C4-2B (cell line): Measurements from ENCODE around the gene BTBD9.
"Not testable (repeated sequence)": the region's sequence is repeated elsewhere in the genome, so short reads cannot be mapped to it uniquely, and the experiment has no call there.

Experiments
- H3K27ac ChIP-seq: fragments of 450-650 bp; 2 replicates; pipeline ENCODE4 v1.5.1; 2017
- CTCF ChIP-seq: fragments of 450-650 bp; conservative IDR thresholded peaks from 2 replicates; pipeline ENCODE4 v1.5.1; 2017; ENCODE audit warnings: mild to moderate bottlenecking
- ZFX ChIP-seq: fragments of 450-650 bp; IDR thresholded peaks from 2 replicates; pipeline ENCODE4 v1.6.1; 2017

The BTBD9 gene

GRCh38 chr6:38429546-38429945, 210.2 kb downstream of the BTBD9 start:
- TF ChIP-seq CTCF (no peak), ZFX (no peak)
- no peak overlapping the region for H3K27ac ChIP-seq

GRCh38 chr6:38427492-38428210, 212.1 kb downstream of the BTBD9 start:
- no peak for TF ChIP-seq ZFX
- H3K27ac ChIP-seq: no peak overlapping the region

GRCh38 chr6:38425788-38426488, 213.8 kb downstream of the BTBD9 start:
- H3K27ac ChIP-seq: not testable (repeated sequence)

GRCh38 chr6:38423746-38424145, 216.0 kb downstream of the BTBD9 start:
- no peak for TF ChIP-seq CTCF
- no peak for TF ChIP-seq ZFX
- H3K27ac ChIP-seq: no peak overlapping the region

GRCh38 chr6:38420207-38420606, 219.5 kb downstream of the BTBD9 start:
- no peak overlapping the region for H3K27ac ChIP-seq
- TF ChIP-seq ZFX: no peak
- no peak for TF ChIP-seq CTCF

GRCh38 chr6:38417521-38417920, 222.2 kb downstream of the BTBD9 start:
- no peak for TF ChIP-seq ZFX
- no peak for TF ChIP-seq CTCF

GRCh38 chr6:38415231-38416005, 224.3 kb downstream of the BTBD9 start:
- H3K27ac ChIP-seq: no peak overlapping the region
- TF ChIP-seq CTCF: no peak
- TF ChIP-seq ZFX: no peak

More at GRCh38 chr6:38417521-38417920, 222.2 kb downstream of the BTBD9 start:
- no peak overlapping the region for H3K27ac ChIP-seq

GRCh38 chr6:38413102-38413800, 226.5 kb downstream of the BTBD9 start:
- no peak for TF ChIP-seq CTCF
- no peak for TF ChIP-seq ZFX
- H3K27ac ChIP-seq: no peak overlapping the region
